Activated T-cell treated with anti-CD3 and anti-CD28 coated beads, Interleukin-2, amount 50 U/mL, for 72 hours (primary cell): ENCODE data around the gene KCND1. TPM values are rescaled to one million over a fixed set of nuclear protein-coding genes. Genes with fewer than 3 reads are reported as not detected.
A peak's percentile ranks its signal among the peaks of the same experiment; 100 is the strongest.
"Not testable (repeated sequence)": the region's sequence is repeated elsewhere in the genome, so short reads cannot be mapped to it uniquely, and the experiment has no call there.

Experiments used
- ATAC-seq, 2 donors: fragments of 150-1000 bp; cut with Tn5 transposase; replicated peaks in 1 of 2; 2 replicates each; pipeline ENCODE4 v1.10.0; 2021; ENCODE audit warnings: moderate library complexity in 2 of 2, mild to moderate bottlenecking in 1 of 2
- DNase-seq, 2 donors: peaks; one replicate each; pipeline ENCODE4 v3.0.0; 2021 to 2022; ENCODE audit warnings: mixed read lengths in 1 of 2
- H3K27ac Mint-ChIP-seq: one replicate; pipeline ENCODE4 v1.8.0; 2022; ENCODE audit warnings: mild to moderate bottlenecking, moderate library complexity, mixed read lengths
- H3K27me3 Mint-ChIP-seq: one replicate; pipeline ENCODE4 v1.8.0; 2022; ENCODE audit warnings: low read depth, mixed read lengths
- H3K36me3 Mint-ChIP-seq, 2 donors: one replicate each; pipeline ENCODE4 v1.8.0; 2022; ENCODE audit warnings: mixed read lengths in 2 of 2, mild to moderate bottlenecking in 1 of 2; ENCODE audit not compliant: insufficient read depth in 2 of 2
- H3K4me1 Mint-ChIP-seq: one replicate; pipeline ENCODE4 v1.8.0; 2022; ENCODE audit warnings: low read depth, mixed read lengths
- H3K4me3 Mint-ChIP-seq, 2 donors: one replicate each; pipeline ENCODE4 v1.8.0; 2022; ENCODE audit warnings: mild to moderate bottlenecking in 2 of 2, mixed read lengths in 2 of 2, moderate library complexity in 2 of 2
- H3K9me3 Mint-ChIP-seq, 2 donors: one replicate each; pipeline ENCODE4 v1.8.0; 2022; ENCODE audit warnings: mixed read lengths in 2 of 2
- total RNA-seq, 2 donors: library from RNA; stranded (reverse); gene quantifications; one replicate each; pipeline ENCODE4 v1.2.3, GENCODE V29; 2022

Gene KCND1
- total RNA-seq, 2 donors from 2014 or later, result 7.6 to 8.3 TPM

DNA sequence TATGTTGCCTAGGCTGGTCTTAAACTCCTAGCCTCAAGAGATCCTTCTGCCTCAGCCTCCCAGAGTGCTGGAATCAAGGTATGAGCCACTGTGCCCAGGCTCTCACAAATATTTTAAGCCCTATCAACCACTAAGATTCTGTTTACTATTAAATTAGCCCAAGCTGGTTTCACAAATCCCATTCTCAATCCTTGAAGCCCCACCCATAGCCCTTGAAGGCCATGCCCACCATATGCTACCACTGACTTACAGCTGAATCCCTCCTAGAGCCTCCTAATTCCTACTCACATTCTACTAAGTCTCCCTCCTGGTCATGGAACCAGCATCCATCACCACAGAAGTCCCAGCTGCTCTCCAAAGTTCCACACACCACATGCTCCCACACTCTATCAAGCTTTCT is 20.7 kb upstream of the KCND1 start:
- no peak for ATAC-seq
- peaks cover 4% of the 10 kb centered on the region for H3K4me1 Mint-ChIP-seq
- H3K9me3 Mint-ChIP-seq, result no peaks in the 10 kb centered on the region
- peaks cover 15% of the 10 kb centered on the region for H3K27me3 Mint-ChIP-seq
- no peak overlapping the region for H3K4me3 Mint-ChIP-seq
- H3K36me3 Mint-ChIP-seq, result peaks cover 16 to 27% of the 10 kb centered on the region in 2 donors
- H3K27ac Mint-ChIP-seq, result peak overlapping the region; percentile 6
- DNase-seq, result no peak

DNA sequence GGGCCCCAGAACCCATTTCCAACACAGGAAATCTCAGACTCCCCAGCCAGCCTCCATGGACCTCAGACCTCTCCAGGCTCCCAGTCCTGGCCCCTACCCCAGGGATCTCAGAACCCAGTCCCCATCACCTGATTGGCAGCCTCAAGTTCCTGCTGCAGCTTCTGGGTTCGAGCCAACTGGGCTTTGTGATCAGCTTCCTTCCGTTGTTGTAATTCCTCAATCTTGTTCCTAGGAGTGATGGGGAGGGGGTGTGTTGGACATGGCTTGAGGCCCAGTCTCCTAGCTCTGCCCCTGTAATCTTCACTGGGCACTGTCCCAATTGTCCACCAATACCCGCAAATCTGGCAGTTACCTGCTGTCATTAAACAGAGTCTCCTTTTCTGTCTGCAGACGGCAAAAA is 17.8 kb upstream of the KCND1 start:
- no peaks in the 10 kb centered on the region for H3K9me3 Mint-ChIP-seq
- no peak overlapping the region for H3K27ac Mint-ChIP-seq
- no peak for ATAC-seq
- H3K4me1 Mint-ChIP-seq, result no peaks in the 10 kb centered on the region
- H3K27me3 Mint-ChIP-seq, result no peaks in the 10 kb centered on the region
- H3K4me3 Mint-ChIP-seq, result no peak overlapping the region
- DNase-seq, result no peak
- H3K36me3 Mint-ChIP-seq, result peaks cover 9 to 13% of the 10 kb centered on the region in 2 donors

DNA sequence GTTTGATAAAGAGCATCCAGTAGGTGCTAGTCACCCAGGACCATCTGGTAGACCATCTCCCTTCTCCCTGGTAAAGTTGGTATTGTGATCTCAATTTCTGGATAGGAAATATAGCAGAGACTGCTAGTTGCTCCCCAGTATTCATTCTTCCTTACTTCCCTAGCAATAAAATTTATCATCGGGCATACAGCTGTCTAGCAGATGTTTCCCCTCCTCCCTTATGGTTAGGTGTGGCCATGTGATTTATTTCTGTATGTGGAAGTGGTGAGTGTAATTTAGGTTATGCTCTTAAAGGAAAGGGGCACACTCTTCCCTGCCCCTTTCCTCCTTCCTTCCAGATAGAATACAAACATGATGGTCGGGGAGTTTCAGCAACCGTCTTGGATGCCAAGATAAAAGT is 12.3 kb upstream of the KCND1 start:
- Mint-ChIP-seq H3K27me3 (peaks cover 13% of the 10 kb centered on the region), H3K27ac (no peak overlapping the region), H3K9me3 (no peaks in the 10 kb centered on the region), H3K36me3 (peaks cover 8 to 15% of the 10 kb centered on the region in 2 donors), H3K4me3 (no peak overlapping the region), H3K4me1 (no peaks in the 10 kb centered on the region)
- ATAC-seq (no peak), DNase-seq (no peak)

DNA sequence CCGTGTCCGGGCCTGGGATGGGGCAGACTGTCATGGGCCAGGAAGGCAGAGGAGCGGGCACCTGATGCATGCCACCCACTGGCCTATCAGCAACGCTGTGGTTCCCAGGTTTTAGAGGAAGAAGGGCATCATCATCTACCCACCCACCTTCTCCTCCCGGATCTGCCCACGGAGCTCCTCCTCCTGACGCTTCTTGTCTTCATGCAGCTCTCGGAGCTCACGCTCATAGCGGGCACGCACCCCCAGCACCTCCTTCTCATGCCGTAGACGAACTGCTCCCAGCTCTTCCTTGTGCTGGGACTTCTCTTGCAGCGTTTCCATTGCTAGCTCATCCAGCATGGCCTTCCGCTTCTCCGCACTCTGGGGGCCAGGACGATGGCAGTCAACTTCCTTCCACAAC is 11.4 kb upstream of the KCND1 start:
- DNase-seq (no peak), ATAC-seq (no peak)
- Mint-ChIP-seq H3K4me3 (no peak overlapping the region), H3K27ac (no peak overlapping the region), H3K9me3 (no peaks in the 10 kb centered on the region), H3K27me3 (peaks cover 17% of the 10 kb centered on the region), H3K36me3 (peaks cover 3 to 17% of the 10 kb centered on the region in 2 donors), H3K4me1 (no peaks in the 10 kb centered on the region)

GRCh38 chrX:48981178-48981577 is 9.5 kb upstream of the KCND1 start:
- DNase-seq (no peak), ATAC-seq (no peak)
- H3K27me3 Mint-ChIP-seq, result peaks cover 17% of the 10 kb centered on the region
- no peaks in the 10 kb centered on the region for H3K4me1 Mint-ChIP-seq
- H3K27ac Mint-ChIP-seq, result no peak overlapping the region
- H3K36me3 Mint-ChIP-seq, result peaks cover 5 to 16% of the 10 kb centered on the region in 2 donors
- H3K9me3 Mint-ChIP-seq, result no peaks in the 10 kb centered on the region
- no peak overlapping the region for H3K4me3 Mint-ChIP-seq

DNA sequence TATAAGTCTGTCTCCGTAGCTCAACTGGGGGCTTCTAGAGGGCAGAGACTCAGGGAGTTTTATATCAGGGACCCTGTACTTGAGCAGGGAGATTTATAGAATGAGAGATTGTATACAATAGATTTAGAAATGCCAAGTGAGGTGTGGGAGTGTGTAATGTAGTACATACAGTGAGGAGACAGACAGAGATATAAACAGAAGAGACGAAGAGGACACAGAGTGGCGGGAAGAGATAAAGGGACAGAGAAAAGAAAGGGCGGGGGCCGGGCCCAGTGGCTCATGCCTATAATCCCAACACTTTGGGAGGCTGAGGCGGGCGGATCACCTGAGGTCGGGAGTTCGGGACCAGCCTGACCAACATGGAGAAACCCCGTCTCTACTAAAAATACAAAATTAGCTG is 8.7 kb upstream of the KCND1 start:
- Mint-ChIP-seq H3K36me3 (peaks cover 9 to 14% of the 10 kb centered on the region in 2 donors), H3K27me3 (peaks cover 17% of the 10 kb centered on the region)
- not testable (repeated sequence) for DNase-seq, H3K4me1 Mint-ChIP-seq, H3K9me3 Mint-ChIP-seq, H3K27ac Mint-ChIP-seq, H3K4me3 Mint-ChIP-seq, ATAC-seq

DNA sequence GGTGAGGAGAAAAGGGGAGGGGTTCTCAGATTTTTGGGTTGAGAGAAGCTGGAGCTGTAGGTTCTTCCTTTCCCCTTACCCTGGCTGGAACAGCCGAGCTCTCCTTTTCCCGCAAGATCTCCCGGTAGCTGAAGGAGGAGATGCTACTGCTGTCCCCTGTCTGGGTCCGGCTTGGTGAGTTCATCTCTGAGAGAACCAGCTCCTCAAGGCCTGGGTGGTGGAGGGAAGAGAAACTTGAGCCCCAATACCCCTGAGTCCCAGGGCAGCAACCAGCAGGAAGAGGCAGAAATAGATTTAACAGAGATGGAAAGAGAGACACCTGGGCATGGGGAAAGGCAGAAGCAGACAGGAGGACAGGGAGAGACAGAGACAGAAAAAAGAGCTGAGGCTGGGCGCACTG is 6.6 kb upstream of the KCND1 start:
- no peaks in the 10 kb centered on the region for H3K9me3 Mint-ChIP-seq
- peaks cover under 1% of the 10 kb centered on the region for H3K4me1 Mint-ChIP-seq
- ATAC-seq, result no peak
- no peak overlapping the region for H3K27ac Mint-ChIP-seq
- H3K4me3 Mint-ChIP-seq, result no peak overlapping the region
- peaks cover 9 to 11% of the 10 kb centered on the region in 2 donors for H3K36me3 Mint-ChIP-seq
- DNase-seq, result no peak
- peaks cover 17% of the 10 kb centered on the region for H3K27me3 Mint-ChIP-seq

- peaks cover 9 to 11% of the 10 kb centered on the region in 2 donors for H3K36me3 Mint-ChIP-seq
- no peaks in the 10 kb centered on the region for H3K9me3 Mint-ChIP-seq
- H3K4me1 Mint-ChIP-seq, result peaks cover 15% of the 10 kb centered on the region
- H3K27me3 Mint-ChIP-seq, result peaks cover 21% of the 10 kb centered on the region
- ATAC-seq (no peak), DNase-seq (no peak)
- H3K4me3 Mint-ChIP-seq, result no peak overlapping the region
- H3K27ac Mint-ChIP-seq, result no peak overlapping the region
These were observed 4.4 kb upstream of the KCND1 start for GRCh38 chrX:48976086-48976485.

DNA sequence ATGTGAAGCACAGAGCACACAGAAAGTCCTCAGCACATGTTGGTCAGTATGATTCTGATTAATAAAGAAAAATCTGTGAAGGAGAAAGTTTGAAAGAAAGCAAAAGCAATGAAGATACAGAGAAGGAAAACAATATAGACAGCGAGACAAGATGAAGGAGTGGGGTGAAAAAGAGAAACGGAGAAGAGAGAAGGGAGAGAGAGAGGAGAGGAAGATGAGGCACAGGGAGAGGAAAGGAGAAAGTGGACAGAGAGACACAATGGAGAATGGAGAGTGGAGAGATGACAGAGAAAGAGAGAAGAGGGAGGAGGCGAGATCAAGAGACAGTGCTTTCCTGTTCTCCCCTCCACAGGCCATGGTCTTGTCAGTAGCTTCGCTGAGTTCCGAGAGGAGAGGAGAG is 3.9 kb upstream of the KCND1 start:
- DNase-seq (no peak), ATAC-seq (no peak)
- peak overlapping the region; percentile 26 for H3K27ac Mint-ChIP-seq

DNA sequence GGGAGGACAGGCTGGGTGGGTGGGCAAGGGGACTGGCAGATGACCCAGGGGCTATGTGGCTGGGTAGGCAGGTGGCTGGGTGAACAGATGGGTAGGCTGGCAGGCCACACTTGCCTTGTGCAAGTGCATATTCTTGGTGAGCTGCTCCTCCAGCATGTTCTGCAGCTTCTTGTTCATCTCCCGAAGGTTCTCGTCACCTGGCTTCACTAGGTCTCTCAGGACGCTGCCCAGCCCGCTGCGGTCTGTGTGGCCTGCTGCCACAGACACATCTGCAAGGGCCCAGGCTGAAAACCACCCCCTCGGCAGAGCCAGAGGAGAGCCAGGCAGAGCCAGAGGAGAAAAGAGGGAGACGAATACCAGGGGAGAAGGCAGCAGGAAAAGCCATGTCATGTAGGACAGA is 3.4 kb upstream of the KCND1 start:
- no peak overlapping the region for H3K27ac Mint-ChIP-seq

More for the DNA sequence above, 3.9 kb upstream of the KCND1 start:
- Mint-ChIP-seq H3K36me3 (peaks cover 9 to 11% of the 10 kb centered on the region in 2 donors), H3K4me3 (no peak overlapping the region), H3K9me3 (no peaks in the 10 kb centered on the region), H3K4me1 (peaks cover 15% of the 10 kb centered on the region), H3K27me3 (peaks cover 27% of the 10 kb centered on the region)

DNA sequence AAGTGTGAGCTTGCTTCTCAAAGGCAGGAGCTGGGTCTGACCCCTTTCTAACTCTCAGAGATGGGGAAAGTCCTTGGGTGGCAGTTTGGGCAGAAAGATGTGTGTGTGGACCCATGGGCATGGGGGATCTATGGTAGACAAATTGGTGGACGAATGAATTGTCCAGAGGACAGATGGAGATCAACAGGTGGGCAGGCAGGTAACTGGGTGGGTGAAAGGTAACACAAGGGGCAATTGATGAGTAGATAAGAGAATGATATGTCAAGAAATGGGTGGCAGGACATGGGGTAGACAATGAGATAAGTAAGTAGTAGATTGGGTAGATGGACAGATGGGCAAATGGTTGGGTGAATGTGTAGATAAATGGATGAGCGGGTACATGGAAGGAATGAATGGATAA is 2.9 kb upstream of the KCND1 start:
- H3K27ac Mint-ChIP-seq, result no peak overlapping the region
- H3K36me3 Mint-ChIP-seq, result peaks cover 6 to 9% of the 10 kb centered on the region in 2 donors
- H3K4me1 Mint-ChIP-seq, result peaks cover 15% of the 10 kb centered on the region
- ATAC-seq, result no peak
- no peak overlapping the region for H3K4me3 Mint-ChIP-seq
- no peak for DNase-seq
- H3K9me3 Mint-ChIP-seq, result no peaks in the 10 kb centered on the region
- peaks cover 31% of the 10 kb centered on the region for H3K27me3 Mint-ChIP-seq

More for the DNA sequence above, 3.4 kb upstream of the KCND1 start:
- Mint-ChIP-seq H3K36me3 (peaks cover 7 to 9% of the 10 kb centered on the region in 2 donors), H3K4me1 (peaks cover 15% of the 10 kb centered on the region), H3K4me3 (no peak overlapping the region), H3K9me3 (no peaks in the 10 kb centered on the region), H3K27me3 (peaks cover 31% of the 10 kb centered on the region)
- DNase-seq, result no peak
- no peak for ATAC-seq

GRCh38 chrX:48974033-48974432 is 2.4 kb upstream of the KCND1 start:
- Mint-ChIP-seq H3K4me1 (peaks cover 15% of the 10 kb centered on the region), H3K27me3 (peaks cover 32% of the 10 kb centered on the region), H3K36me3 (peaks cover 6 to 9% of the 10 kb centered on the region in 2 donors), H3K9me3 (no peaks in the 10 kb centered on the region), H3K4me3 (no peak overlapping the region), H3K27ac (no peak overlapping the region)
- ATAC-seq (no peak), DNase-seq (no peak)

- DNase-seq, result peak in 1 of 2 donors; percentile 25
- H3K9me3 Mint-ChIP-seq, result no peaks in the 10 kb centered on the region
- peaks cover 34% of the 10 kb centered on the region for H3K27me3 Mint-ChIP-seq
- peaks cover 15% of the 10 kb centered on the region for H3K4me1 Mint-ChIP-seq
- peak; percentile 35 to 59 for ATAC-seq
- peak overlapping the region; percentile 40 to 57 for H3K4me3 Mint-ChIP-seq
- H3K36me3 Mint-ChIP-seq, result peaks cover 4% of the 10 kb centered on the region in 2 donors
- H3K27ac Mint-ChIP-seq, result no peak overlapping the region
These were observed 848 bp upstream of the KCND1 start for GRCh38 chrX:48972220-48973164.
